ENCODE measurements around the gene PYGM.

The PYGM gene

GRCh38 chr11:64802370-64803157 lies 42.8 kb upstream of the PYGM start:
- no peaks in the 10 kb centered on the region for H3K27me3 ChIP-seq
- H3K4me3 ChIP-seq (ENCODE audit: low read depth in 1 of 2, low read length in 1 of 2), result peak overlapping the region; percentile 80 to 91
- H3K36me3 ChIP-seq, result peaks cover 37% of the 10 kb centered on the region
- TF ChIP-seq CTCF (IDR thresholded peaks at IDR 0.05), result no peak
- H3K27ac ChIP-seq, result peak overlapping the region; percentile 88
- H3K9me3 ChIP-seq, result no peaks in the 10 kb centered on the region
- H3K4me1 ChIP-seq (ENCODE audit: control insufficient read depth in 1 of 2, insufficient read depth in 1 of 2, low read depth in 1 of 2, low read length in 1 of 2), result peaks cover 35 to 37% of the 10 kb centered on the region in 2 experiments

DNA sequence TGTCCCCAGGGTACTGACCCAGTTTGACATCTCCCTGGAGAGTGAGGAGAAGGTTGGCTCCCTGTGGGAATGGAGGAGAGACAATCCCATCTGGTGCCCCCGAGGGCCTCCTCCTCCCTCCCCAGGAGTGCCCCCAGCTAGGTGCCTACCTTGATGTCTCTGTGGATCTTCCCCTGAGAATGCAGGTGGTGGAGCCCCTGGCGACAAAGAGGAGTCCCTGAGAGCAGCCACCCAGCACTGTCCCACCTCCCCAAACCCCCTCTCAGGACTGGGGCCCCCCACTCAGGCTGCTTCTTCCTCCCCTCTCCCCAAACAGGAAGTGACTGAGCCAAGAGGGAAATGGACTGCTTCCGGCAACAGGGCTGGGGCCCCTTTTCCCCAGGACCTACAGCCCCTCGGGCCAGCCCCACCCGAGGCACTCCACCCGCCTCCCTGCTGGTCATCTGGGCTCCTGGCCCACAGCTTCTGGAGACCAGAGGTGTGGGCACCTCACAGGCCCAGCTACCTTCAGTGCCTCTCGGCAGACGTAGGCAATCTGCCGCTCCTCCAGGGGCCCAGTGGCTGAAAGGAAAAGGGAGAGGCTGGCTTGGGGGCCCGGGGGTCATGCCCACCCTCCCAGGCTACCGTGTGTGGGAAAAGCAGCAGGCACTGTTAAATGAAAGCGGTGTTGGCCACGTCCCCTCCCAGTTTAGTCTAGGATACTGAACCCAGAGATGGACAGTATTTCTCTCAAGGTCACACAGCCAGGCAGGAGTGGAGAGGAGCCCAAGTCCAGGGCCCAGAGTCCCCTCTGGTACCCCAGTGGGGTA lies 42.0 kb upstream of the PYGM start:
- Histone ChIP-seq H3K36me3 (peaks cover 45% of the 10 kb centered on the region), H3K4me3 (ENCODE audit: low read depth in 1 of 2, low read length in 1 of 2) (peak overlapping the region; percentile 80 to 91), H3K27ac (peak overlapping the region; percentile 88), H3K4me1 (ENCODE audit: control insufficient read depth in 1 of 2, insufficient read depth in 1 of 2, low read depth in 1 of 2, low read length in 1 of 2) (peaks cover 37 to 44% of the 10 kb centered on the region in 2 experiments), H3K27me3 (no peaks in the 10 kb centered on the region), H3K9me3 (no peaks in the 10 kb centered on the region)
- TF ChIP-seq CTCF (IDR thresholded peaks at IDR 0.05), result no peak

- H3K9me3 ChIP-seq, result no peaks in the 10 kb centered on the region
- H3K4me1 ChIP-seq (ENCODE audit: control insufficient read depth in 1 of 2, insufficient read depth in 1 of 2, low read depth in 1 of 2, low read length in 1 of 2), result peaks cover 43 to 51% of the 10 kb centered on the region in 2 experiments
- peak overlapping the region; percentile 88 for H3K27ac ChIP-seq
- H3K4me3 ChIP-seq (ENCODE audit: low read depth in 1 of 2, low read length in 1 of 2), result peak overlapping the region; percentile 80 to 91
- H3K36me3 ChIP-seq, result peaks cover 52% of the 10 kb centered on the region
- no peaks in the 10 kb centered on the region for H3K27me3 ChIP-seq
- TF ChIP-seq CTCF (IDR thresholded peaks at IDR 0.05), result no peak
These were observed 41.3 kb upstream of the PYGM start for GRCh38 chr11:64801158-64801464.

GRCh38 chr11:64800303-64801157 lies 40.8 kb upstream of the PYGM start:
- H3K4me3 ChIP-seq (ENCODE audit: low read depth in 1 of 2, low read length in 1 of 2), result peak overlapping the region in 1 of 2 experiments; percentile 91
- H3K27ac ChIP-seq, result peak overlapping the region; percentile 88
- TF ChIP-seq CTCF (IDR thresholded peaks at IDR 0.05), result no peak
- H3K36me3 ChIP-seq, result peaks cover 57% of the 10 kb centered on the region
- H3K4me1 ChIP-seq (ENCODE audit: control insufficient read depth in 1 of 2, insufficient read depth in 1 of 2, low read depth in 1 of 2, low read length in 1 of 2), result peaks cover 43 to 52% of the 10 kb centered on the region in 2 experiments
- no peaks in the 10 kb centered on the region for H3K9me3 ChIP-seq
- H3K27me3 ChIP-seq, result no peaks in the 10 kb centered on the region

DNA sequence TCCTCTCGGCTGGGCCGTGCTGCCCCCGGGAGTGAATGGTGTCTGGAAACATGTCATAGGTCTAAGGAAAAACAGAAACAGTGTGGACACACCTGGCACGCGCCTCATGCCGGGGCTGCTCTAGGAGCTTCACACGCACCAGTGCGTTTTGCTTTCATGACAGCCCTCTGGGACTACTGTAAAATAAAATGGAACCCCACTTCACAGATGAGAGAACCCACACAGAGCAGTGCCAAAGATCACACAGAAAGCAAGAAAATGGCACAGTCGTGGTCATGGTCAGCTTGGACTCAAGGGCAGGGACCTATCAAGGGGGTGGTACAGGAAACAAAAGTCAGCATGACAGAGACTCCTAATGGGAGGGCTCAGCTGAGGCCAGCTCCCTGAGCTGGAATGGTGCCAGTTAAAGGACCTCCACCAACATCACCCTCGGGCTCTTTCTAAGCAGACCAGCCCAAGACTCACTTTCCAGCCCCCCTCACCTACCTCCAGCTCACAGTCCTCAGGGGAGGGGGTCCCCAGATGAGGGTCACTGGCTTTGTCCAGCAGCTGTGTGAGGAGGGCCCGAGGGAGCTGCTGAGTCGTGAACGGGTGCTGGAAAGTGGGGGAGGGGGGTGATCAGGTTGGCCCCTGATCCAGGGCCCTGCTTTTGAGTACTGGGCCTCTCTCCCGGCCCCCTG lies 40.0 kb upstream of the PYGM start:
- Histone ChIP-seq H3K27me3 (no peaks in the 10 kb centered on the region), H3K36me3 (peaks cover 60% of the 10 kb centered on the region), H3K4me3 (ENCODE audit: low read depth in 1 of 2, low read length in 1 of 2) (no peak overlapping the region), H3K9me3 (no peaks in the 10 kb centered on the region), H3K4me1 (ENCODE audit: control insufficient read depth in 1 of 2, insufficient read depth in 1 of 2, low read depth in 1 of 2, low read length in 1 of 2) (peaks cover 43 to 52% of the 10 kb centered on the region in 2 experiments), H3K27ac (peak overlapping the region; percentile 88)
- TF ChIP-seq CTCF (IDR thresholded peaks at IDR 0.05), result no peak

Measured in neutrophil (primary cell).